Right lobe of liver (tissue), 4 donors: ENCODE data around the gene GJA10.

Experiments used
- CTCF ChIP-seq, 4 donors: fragments of 200-600 bp in 3 of 4; fragments of 450-650 bp in 1 of 4; IDR thresholded peaks; one replicate each; pipeline versions ENCODE4 v1.5.1 to v1.8.0; 2016 to 2022; ENCODE audit warnings: antibody characterized with exemption in 4 of 4, mild to moderate bottlenecking in 2 of 4
- POLR2A ChIP-seq: fragments of 450-650 bp; IDR thresholded peaks from one replicate; pipeline ENCODE4 v1.6.1; 2017; ENCODE audit warnings: antibody characterized with exemption, mild to moderate bottlenecking
- donor health status: DM: no; HTN: no; CAD: no.
- donor health status: DM: no; HTN: no; CAD: no.
- donor health status: DM: no; HTN: yes; CAD: no.

GRCh38 chr6:89928604-89929003 lies 34.3 kb downstream of the GJA10 start:
- TF ChIP-seq CTCF (IDR thresholded peaks at IDR 0.05) (no peak), POLR2A (no peak)
